NCI-H146 treated with DMSO at 0.1 percent for 48 hours (cell line): ENCODE measurements around the gene PHF20.
"Not testable (repeated sequence)": the region's sequence is repeated elsewhere in the genome, so short reads cannot be mapped to it uniquely, and the experiment has no call there.

Source experiments
- DNase-seq: peaks from one replicate; lab custom pipeline; 2025; ENCODE audit not compliant: unreplicated experiment; lab: John Stamatoyannopoulos, UW

Gene PHF20

GRCh38 chr20:35912881-35913280 is 141.1 kb downstream of the PHF20 start:
- no peak for DNase-seq

GRCh38 chr20:35917077-35917476 is 145.3 kb downstream of the PHF20 start:
- no peak for DNase-seq

GRCh38 chr20:35918021-35918420 is 146.2 kb downstream of the PHF20 start:
- no peak for DNase-seq

GRCh38 chr20:35920523-35920922 is 148.7 kb downstream of the PHF20 start:
- no peak for DNase-seq

- DNase-seq: no peak
These were observed 157.5 kb downstream of the PHF20 start for GRCh38 chr20:35929301-35929700.

- DNase-seq: no peak
These were observed 162.2 kb downstream of the PHF20 start for GRCh38 chr20:35934050-35934449.

- no peak for DNase-seq
These were observed 167.4 kb downstream of the PHF20 start for GRCh38 chr20:35939264-35939663.

- DNase-seq: no peak
These were observed 169.8 kb downstream of the PHF20 start for GRCh38 chr20:35941620-35942019.

GRCh38 chr20:35942243-35942642 is 170.4 kb downstream of the PHF20 start:
- no peak for DNase-seq

- DNase-seq: peak; percentile 28
These were observed 175.7 kb downstream of the PHF20 start for GRCh38 chr20:35947489-35947888.

GRCh38 chr20:35947907-35948306 is 176.1 kb downstream of the PHF20 start:
- DNase-seq: no peak

GRCh38 chr20:35950093-35950492 is 178.3 kb downstream of the PHF20 start:
- no peak for DNase-seq

- not testable (repeated sequence) for DNase-seq
These were observed 180.3 kb downstream of the PHF20 start for GRCh38 chr20:35952080-35952479.

- DNase-seq: no peak
These were observed 180.9 kb downstream of the PHF20 start for GRCh38 chr20:35952480-35953386.

GRCh38 chr20:35953387-35954199 is 181.8 kb downstream of the PHF20 start:
- peak; percentile 49 for DNase-seq

- peak; percentile 96 for DNase-seq
These were observed 182.5 kb downstream of the PHF20 start, which contains the start of gene SCAND1 for GRCh38 chr20:35954200-35954906. Gene SCAND1, minus strand, starts transcription at chr20:35954502. Its CDS starts 218 bp downstream, at chr20:35954284.

- peak; percentile 40 for DNase-seq
These were observed 183.1 kb downstream of the PHF20 start for GRCh38 chr20:35954907-35955251.

- no peak for DNase-seq
These were observed 184.8 kb downstream of the PHF20 start for GRCh38 chr20:35956616-35957015.

- not testable (repeated sequence) for DNase-seq
These were observed 187.5 kb downstream of the PHF20 start for GRCh38 chr20:35959291-35959690.

- DNase-seq: no peak
These were observed 192.1 kb downstream of the PHF20 start for GRCh38 chr20:35963878-35964277.

- DNase-seq: no peak
These were observed 196.3 kb downstream of the PHF20 start, which contains the start of gene CNBD2 for GRCh38 chr20:35967979-35968640. Gene CNBD2, plus strand, starts transcription at chr20:35968590. Its CDS starts 173 bp downstream, at chr20:35968763.
